GM21515 (cell line): ENCODE results near the gene WBP2NL.
"Not testable (repeated sequence)": the region's sequence is repeated elsewhere in the genome, so short reads cannot be mapped to it uniquely, and the experiment has no call there.

Experiments
- ATAC-seq: cut with Tn5 transposase; IDR thresholded peaks from one replicate; pipeline ENCODE4 v1.9.1; 2021; ENCODE audit not compliant: unreplicated experiment

WBP2NL gene, protein sequence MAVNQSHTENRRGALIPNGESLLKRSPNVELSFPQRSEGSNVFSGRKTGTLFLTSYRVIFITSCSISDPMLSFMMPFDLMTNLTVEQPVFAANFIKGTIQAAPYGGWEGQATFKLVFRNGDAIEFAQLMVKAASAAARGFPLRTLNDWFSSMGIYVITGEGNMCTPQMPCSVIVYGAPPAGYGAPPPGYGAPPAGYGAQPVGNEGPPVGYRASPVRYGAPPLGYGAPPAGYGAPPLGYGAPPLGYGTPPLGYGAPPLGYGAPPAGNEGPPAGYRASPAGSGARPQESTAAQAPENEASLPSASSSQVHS

DNA sequence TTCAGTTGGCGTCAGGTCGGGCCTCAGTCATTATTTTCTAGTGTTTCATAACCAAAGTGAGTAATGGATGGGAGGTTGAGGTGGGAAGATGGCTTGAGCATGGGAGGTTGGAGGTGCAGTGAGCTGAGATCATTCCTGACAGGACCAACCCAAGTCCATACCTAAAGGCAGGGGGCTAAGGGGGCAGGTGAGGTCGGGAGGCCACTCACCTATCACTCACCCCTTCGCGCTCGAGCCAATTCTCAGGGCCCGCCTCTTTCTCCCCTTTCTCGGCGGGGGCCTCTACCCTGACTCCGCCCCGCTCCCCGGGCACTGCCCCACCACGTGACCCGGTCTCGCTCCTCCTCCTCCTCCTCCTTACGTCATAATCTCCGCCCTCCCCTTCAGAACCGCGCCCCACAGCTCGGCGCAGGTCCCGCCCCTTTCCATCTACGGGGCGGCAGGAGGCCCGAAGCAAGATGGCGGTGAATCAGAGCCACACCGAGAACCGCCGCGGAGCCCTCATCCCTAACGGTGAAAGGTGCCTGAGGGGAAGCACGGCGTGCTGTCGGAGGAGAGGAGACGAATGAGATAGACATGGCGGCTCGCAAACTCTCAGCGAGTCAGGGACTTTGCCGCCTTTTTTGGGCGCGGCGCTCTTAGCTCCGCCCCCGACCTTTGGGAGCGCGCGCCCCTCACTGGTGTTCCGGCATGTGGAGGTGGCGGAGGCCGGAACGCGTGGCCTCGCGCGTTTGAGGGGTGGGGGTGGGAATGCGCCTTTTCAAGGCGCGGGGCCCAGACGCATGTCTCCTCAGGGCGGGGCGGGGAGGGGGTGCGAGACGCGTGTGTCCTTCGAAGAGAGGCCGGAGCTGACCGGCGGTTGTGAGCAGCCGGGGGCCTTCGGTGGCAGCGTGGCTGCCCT is at the start of gene WBP2NL:
WBP2NL (plus strand) TSS at position 428 of the 901 bp plus-strand sequence; CDS start at position 459, 31 bp downstream.
- peak; percentile 80 for ATAC-seq

DNA sequence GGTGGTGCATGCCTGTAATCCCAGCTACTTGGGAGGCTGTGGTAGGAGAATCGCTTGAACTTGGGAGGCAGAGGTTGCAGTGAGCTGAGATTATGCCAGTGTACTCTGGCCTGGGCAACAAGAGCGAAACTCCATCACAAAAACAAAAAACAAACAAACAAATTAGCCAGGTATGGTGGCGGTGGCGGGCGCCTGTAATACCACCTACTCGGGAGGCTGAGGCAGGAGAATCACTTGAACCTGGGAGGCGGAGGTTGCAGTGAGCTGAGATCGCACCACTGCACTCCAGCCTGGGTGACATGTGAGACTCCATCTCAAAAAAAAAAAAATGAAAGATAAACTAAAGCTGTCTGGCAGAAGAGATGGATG is 49.7 kb upstream of the WBP2NL start:
- not testable (repeated sequence) for ATAC-seq

DNA sequence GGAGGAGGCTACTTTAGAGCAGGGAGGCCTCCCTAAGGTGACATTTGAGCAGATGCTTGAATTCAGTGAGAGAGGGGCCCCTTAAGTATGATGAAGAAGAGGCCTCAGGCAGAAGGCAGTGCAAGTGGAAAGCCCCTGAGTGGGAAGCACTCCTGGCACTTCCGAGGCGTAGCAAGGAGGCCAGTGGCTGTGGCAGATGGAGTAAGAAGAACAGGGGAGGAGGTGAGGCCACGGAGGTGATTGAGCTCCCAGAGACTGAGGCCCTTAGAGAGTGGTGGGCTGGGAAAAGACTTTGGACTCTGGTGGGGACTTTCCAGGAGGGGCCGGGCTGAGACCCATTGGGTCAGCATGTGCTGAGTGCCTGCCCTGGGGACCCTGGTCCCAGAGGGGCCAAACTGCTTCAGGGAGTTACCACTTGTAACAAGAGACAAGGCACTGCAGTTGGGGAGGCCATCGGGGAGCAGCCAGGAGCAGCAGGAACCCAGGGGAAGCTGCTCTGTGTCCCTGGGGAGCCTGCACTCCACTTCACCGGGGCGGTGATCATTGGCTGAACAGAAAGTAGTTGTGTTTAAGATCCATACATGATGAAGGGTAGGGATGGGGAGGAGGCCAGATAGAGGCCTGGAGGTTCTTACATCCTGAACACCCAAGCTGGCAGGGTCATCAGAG is 49.2 kb upstream of the WBP2NL start:
- no peak for ATAC-seq

DNA sequence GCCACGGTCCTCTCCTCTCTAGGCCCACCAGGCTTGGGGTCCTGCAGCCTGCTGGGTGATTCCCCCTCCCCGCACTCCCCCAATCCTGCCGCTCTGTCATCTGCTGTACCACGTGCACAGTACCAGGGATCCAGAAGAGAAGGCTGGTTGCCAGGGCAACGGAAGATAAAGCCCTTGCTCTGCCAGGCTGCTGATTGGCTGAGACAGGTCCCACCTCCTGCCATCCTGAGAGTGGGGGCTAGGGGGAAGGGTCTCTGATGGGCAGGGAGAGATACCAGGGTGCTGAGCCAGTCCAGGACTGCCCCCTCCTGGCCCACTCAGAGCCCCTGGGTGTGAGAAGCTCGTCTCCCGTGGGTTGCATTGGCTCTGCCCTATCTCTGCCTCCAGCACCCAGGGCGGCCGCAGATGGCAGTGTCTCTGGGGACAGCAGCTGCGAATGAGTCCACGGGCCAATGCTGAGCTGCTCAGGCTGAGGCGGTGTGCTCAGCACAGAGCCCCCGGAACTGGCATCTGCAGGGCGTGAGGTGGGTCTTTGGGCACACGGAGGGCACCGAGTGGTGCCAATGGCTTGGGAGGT is 46.6 kb upstream of the WBP2NL start, which contains the start of gene SMIM45:
SMIM45 (plus strand) TSS at position 253 of the 577 bp plus-strand sequence.
- ATAC-seq: no peak

DNA sequence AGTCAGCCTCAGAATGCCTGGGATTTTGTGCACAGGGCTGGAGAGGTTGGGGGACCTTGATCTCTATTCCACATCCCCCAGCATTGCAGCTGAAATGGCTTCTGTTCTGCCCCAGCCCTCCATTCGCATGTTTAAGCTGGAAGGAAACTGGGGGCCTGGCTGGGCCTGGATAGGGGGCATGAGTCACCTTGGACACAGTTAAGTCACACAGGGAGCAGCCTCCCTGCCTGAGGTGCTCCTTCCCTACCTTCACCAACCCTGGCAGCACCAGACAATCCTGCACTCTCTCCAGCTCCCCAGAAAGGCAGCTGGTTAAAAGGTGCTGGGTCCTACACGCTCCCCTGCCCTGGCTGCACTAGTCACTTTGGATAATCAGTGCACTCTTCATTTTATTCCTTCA is 45.9 kb upstream of the WBP2NL start:
- ATAC-seq: no peak

DNA sequence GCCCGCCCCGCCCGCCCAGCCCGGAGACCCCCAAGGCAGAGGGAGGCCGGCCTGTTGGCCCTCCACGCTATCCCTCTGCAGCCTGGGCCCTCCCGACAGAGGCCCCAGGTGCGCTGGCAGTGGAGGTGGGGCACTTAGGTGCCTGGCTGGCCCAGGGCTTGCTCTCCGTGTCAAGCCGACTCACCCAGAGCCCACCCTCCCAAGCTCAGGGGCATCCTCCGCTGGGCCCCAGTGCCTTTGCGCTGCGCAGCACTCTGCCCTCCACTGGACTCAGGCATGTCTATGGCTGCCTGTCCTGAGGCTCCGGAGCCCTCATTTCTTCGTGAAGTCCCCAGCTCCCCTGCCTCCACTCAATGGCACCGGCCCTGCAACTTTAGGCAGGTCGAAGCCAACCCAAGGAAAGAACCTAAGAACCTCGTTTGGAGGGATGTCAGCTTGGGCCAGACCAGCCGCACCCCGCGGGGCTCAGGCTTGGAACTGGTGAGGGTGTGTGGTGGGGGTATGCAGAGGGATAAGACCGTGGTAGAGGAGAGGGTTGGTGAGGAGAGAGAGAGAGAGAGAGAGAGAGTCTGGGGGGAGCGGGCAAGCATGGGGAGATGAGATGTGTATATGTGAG is 40.5 kb upstream of the WBP2NL start:
- no peak for ATAC-seq

DNA sequence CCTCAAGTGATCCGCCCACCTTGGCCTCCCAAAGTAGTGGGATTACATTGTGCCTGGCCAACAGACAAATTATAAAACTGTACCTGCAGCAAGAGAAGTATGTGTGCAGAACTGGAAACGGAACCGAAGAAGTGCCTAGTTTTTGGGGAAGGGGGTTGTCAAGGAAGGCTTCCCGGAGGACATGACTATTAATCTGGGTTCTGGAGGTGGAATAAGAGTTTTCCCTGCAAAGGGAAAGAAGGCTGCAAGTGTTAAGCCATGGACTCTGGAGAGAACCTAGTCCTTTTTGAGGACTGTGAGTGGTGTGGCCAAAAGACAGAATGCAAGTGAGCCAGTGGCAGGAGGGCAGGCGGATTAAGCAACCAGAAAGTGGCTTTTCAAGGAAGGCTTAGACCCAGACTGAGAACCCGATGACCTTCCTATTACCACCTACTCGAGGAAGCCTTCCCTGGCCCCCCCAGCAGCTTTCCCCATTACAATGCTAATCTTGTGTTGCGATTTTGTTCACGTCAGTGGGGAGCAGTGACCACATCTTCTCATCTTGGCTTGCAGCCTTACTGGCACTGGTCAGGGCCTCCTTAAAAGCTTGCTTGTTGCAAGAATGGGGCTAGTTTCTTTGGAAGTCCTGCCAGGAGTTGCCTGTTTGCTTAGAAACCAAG is 35.0 kb upstream of the WBP2NL start:
- no peak for ATAC-seq

DNA sequence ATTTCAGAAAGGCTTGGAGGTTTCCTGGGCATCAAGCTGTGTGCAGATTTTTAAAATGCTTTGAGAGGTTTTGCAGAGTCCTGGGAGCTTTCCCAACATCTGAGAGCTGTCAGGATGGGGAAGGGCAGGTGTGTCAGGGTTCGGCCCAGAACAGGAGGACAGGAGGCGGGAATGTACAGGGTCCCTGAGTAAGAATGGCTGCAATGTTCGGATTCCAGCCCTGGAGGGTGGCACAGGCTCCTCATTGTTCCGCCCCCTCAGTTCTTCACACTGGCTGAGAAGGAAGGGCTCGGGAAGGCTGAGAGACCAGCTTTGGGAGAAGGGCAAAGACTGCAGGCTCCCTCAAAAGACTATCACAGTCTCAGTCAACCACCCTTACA is 34.5 kb upstream of the WBP2NL start:
- ATAC-seq: no peak

DNA sequence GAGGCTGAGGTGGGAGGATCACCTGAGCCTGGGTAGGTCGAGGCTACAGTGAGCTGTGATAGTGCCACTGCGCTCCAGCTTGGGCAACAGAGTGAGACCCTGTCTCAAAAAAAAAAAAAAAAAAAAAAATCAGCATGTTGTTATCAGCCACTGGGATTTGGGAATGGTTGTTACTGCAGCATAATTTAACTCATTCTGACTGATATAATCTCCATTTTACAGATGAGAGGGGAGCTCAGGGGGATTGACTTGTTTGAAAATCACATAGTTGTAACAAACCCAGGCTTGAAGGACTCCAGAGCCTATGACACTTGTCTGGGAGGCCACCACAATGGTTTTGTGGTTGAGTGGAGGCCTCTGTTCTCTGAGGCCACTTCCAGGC is 32.4 kb upstream of the WBP2NL start:
- no peak for ATAC-seq

DNA sequence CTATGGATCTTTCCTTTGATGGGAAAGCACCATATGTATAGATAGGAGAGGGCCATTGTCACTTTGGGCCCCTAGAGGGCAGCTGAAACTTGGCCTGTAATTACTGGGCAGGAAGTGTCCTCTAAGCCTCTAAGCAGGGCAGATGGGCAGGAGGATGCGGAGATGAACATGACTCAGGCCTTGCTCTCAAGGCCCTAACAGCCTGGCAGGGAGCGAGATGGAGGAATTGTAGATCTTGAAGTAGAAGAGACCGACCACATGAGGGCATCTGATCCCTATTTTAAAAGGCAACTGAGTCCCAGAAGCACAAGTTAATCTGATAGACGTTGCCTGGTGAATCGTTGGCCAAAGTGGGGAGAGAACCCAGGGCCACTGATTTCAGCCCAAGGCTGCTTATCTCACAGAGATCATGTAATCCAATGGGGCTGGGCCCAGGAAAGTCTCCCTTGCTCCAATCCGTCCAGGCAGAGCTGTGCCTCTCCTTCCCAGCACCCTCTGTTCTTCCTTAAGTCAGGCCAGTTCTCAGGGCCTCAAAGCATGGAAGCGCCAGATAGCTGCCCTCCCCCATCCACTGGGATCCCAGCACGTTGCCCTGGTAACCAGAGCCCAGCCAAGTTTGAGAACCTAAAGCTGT is 31.9 kb upstream of the WBP2NL start:
- ATAC-seq: no peak

DNA sequence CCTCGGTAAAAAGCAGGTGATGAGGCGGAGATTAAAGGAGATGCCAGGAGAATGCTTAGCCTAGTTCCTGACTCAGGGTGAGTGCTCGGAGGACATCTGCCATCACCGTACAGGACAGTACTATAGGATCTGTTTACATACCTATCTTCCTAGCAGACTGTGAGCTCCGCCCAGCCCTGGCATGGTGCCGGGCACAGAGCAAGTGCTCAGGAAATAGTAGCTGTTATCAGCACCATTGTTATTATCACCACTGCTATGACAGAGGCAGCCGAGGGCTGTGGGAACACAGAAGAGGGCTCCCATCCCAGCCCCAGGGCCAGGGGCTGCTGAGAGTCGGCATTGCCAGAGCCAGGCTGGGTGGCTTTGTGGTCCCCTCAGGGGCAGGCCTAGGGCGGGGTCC is 30.0 kb upstream of the WBP2NL start:
- no peak for ATAC-seq

DNA sequence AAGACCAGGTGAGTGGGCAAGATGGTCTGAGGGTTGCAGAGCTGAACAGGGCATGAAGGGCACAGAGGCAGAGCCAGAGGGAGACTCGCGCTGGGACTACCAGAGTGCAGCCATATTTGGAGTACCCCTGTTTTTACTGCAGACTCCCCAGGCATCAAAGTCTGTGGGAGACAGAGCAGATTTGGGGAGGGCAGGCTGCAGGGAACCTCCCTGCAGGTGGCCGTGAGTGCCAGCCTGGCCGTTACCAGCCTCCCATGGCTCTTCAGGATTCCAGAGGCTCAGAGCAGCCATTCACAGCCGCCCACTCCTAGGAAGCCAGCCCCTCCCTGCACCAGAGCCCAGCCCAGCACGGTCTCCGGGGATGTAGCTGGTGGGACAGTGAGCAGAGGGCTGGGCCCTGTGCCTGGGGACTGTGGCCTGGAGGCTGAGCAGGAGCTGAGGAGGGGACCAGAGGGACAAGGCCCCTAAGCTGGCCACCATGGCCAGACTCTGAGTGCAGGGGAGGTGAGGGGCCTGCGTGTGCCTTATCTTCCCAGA is 29.4 kb upstream of the WBP2NL start, which contains the start of gene SEPTIN3:
SEPTIN3 (plus strand) TSS at position 334 of the 537 bp plus-strand sequence. CDS start 2,050 bp downstream, outside the sequence.
- ATAC-seq: no peak

DNA sequence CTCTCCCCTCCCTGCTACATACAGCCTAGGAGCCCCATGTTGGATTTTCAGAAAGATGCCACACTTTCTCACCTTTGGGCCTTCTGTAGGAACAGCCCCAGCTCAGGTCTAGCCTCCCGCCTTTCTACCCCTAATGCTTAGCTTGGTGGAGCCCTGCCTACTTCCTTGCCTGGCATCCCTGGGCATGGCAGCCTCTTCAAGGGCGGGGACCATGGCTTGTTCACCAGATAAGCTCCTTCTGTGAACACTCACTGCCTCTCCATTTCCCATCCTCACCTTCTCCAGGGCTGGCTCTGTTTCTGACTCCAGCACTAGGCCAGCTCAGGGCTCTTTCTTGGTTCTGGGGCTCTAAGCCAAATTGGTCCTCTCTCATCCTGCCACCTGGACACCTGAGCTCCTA is 28.0 kb upstream of the WBP2NL start:
- no peak for ATAC-seq

DNA sequence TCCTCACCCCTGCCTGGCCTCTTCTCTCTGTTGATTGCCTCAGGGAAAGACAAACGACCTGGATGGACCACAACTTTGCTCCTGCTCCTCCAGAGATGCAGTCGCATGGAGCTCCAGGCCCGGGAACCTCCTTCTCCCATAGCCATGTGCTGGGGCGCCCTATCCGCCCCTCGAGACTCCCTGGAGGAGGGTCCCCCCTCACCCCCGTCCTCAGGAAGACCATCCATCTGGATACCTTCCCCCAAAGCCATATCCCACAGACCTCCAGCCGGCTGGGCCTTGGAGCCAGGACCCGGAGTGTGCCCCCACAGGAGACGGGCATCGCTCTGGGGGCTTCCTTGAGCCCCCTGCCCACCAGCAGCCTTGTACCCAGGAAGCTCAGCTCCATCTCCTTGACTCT is 27.2 kb upstream of the WBP2NL start:
- no peak for ATAC-seq

DNA sequence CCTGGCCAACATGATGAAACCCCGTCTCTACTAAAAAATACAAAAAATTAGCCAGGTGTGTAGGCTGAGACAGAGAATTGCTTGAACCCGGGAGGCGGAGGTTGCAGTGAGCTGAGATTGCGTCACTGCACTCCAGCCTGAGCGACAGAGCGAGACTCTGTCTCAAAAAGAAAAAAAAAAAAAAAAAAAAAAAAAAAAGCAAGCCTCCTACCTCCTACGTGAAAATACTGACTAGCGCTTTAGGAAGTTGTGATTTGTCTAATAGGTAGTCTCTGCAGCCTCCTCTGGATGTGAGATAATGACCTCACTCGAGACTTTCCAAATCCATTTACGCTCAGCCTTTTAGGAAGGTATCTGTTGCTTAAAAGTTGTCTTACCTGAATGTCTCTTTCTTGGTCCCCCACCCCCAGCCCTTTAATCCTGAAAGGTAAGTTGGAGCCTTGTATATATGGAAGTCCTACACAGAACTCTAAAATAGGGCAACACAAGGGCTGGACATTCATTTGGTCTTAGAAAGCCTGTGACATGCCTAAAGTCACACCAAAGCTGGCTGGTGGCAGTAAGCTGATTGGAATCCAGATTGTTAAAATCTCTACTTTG is 23.8 kb upstream of the WBP2NL start:
- no peak for ATAC-seq

DNA sequence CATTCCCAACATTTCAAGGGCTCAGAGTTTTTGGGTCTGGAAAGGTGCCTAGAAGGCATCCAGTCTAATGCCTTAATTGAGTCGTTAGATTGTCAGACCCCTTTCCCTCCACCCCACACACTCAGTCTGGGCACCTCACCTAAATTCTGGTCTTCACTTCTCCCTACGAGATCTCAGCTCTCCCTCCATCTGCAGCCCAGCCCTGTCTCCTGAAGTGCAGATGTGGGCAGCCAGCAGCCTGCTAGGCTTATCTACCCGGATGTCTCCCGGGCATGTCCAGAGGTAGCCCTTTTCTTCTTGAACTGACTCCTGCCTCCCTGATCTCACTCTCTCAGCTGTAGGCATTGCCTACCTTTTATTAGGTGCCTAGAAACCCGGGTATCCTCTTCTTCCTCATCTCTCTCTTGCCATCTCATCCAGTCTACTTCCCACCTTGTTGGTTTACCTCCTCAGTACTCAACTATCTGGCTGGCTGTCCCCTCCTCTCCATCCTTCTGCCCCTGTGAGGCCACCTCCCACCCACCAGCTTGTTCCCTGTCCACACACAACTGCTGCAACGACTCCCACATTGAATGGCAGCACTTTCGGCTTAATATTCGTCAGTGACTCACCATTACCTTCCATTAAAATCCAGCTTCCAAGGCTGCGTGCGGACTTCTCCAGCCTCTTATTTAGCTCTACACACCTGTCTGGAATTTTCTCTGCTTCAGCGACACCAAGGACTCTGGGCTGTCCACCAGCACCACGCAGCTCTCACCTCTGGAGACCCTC is 23.1 kb upstream of the WBP2NL start:
- ATAC-seq: no peak

DNA sequence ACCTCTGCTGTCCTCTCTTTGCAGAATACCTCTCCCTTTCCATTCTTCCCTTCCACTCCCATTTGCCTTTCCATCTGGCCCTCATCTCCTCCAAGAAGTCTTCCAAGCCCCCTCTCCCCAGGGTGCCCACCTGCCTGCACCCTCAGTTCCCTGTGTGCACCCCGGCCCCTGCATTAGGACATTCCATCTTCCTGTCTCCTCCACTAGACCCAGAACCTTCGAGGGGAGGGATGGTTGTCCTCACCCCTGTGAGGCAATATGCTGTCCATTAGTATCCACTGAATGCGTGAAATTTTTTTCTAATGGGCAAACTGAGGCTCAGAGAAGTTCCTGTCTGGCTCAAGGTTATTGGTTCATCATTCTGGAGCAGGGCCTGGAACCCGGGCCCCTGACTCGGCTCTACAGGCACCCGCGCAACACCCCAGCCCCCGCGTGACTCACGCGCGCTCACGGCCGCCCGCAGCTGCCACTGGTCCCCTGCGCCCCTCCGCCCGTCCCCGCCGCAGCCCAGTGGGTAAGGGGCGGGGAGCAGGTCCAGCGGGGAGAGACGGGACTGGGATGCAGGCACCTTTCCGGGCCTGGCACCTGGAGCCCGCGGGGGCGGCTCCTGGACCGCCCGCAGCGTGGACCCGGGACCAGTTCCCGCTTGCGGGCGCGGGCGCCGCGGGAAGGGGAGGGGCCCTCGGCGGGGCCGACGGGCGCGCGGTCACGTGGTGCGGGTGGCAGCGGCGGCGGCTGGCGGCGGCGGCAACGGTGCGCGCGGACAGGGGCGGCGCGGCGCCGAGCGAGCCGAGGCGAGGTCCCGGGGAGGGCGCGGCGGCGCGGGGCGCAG is 22.3 kb upstream of the WBP2NL start:
- ATAC-seq: no peak
